Activated CD8-positive, alpha-beta memory T cell treated with anti-CD3 and anti-CD28 coated beads for 24 hours (primary cell): ENCODE results near the gene LRRC58.
"Not testable (repeated sequence)": the region's sequence is repeated elsewhere in the genome, so short reads cannot be mapped to it uniquely, and the experiment has no call there.

ENCODE experiments used
- DNase-seq: peaks from one replicate; pipeline ENCODE4 v3.0.0-alpha.2; 2020

The LRRC58 gene

DNA sequence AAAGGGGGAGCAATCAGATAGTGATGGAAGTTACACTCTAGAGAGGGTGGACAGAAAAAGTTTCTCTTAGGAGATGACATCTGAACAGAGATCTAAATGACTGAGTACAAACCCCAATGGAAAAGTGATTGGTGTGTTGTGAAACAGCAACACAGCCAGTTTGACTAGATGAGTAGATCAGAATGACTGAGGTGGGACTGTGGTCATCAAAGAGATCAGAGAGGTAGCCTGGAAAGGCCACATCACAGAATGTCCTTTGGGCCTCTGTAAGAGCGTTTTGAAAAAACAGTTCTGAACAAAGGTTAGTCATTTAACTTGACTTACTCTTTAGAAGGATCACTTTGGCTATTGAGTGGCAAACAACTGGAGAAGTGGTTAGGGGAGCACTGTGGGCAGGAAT lies 10.6 kb downstream of the LRRC58 start:
- DNase-seq: no peak

DNA sequence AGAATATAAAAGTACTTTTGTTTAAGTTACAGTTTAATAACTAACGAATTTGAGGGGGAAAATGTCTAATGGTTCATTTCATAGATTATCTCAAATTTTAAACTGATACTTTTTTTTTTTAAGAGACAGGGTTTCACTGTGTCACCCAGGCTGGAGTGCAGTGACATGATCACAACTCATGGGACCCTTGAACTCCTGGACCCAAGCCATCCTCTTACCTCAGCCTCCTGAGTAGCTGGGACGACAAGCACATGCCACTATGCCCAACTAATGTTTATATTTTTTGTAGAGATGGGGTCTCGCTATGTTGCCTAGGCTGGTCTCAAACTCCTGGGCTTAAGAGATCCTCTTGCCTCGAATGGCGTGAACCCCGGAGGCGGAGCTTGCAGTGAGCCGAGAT lies 16.5 kb downstream of the LRRC58 start:
- no peak for DNase-seq

DNA sequence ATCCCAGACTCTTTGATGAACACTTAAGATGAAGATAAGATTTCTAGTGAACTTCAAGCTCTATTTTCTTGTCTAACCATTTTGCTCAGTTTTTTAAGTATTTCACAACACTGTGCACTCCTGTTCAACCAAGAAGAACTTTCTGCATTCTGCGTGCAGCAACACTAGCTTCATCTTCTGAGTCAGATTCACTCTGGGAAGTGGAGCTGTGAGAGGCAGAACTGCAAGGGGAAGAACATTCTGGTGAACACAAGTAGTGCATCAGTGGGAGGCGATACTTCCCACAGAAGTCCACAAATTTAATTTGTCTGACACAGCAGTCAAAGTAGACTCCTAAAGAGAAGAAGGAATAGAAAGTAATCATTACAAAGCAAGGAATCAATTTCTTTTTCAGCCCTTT lies 18.1 kb downstream of the LRRC58 start:
- DNase-seq: no peak

DNA sequence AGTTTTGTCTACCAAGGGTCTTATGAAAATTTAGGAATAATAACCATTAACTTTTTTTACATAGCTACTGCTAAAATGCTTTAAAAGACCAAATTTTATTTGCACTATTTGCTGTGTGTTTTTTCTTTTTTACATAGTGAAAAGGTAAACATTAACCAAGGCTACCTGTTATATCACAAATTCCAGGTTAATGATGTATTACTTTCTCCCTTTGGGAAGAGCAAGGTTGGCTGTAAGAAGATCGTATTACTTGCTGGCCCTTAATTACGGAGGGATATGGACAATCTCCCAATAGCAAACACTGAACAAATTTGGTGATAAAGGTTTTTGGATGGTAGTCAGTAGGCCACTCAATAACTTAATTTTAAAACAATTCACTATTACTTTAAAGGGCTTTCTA lies 22.4 kb downstream of the LRRC58 start:
- DNase-seq: no peak

DNA sequence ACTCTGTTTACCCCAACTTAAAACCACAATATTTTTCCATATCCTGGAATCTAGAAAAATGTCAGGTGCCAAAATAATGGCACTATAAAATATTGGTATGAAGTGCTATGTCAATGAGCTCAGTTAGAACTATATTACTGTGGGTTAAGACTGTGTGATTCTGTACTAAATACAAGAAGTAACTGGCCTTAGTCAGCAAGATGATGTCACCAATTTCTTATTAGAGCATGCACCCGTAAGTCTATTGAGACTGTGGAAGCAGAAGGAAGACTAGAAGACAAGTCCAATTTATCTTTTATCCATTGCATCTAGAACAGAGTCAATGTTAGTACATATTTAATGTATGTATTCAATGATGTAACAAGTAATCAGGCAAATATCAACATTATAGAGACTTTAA lies 25.0 kb downstream of the LRRC58 start:
- DNase-seq: no peak

- DNase-seq: not testable (repeated sequence)
These were observed 25.4 kb downstream of the LRRC58 start for GRCh38 chr3:120323761-120324160.

- DNase-seq: no peak
These were observed 37.0 kb downstream of the LRRC58 start for GRCh38 chr3:120311863-120312794.

DNA sequence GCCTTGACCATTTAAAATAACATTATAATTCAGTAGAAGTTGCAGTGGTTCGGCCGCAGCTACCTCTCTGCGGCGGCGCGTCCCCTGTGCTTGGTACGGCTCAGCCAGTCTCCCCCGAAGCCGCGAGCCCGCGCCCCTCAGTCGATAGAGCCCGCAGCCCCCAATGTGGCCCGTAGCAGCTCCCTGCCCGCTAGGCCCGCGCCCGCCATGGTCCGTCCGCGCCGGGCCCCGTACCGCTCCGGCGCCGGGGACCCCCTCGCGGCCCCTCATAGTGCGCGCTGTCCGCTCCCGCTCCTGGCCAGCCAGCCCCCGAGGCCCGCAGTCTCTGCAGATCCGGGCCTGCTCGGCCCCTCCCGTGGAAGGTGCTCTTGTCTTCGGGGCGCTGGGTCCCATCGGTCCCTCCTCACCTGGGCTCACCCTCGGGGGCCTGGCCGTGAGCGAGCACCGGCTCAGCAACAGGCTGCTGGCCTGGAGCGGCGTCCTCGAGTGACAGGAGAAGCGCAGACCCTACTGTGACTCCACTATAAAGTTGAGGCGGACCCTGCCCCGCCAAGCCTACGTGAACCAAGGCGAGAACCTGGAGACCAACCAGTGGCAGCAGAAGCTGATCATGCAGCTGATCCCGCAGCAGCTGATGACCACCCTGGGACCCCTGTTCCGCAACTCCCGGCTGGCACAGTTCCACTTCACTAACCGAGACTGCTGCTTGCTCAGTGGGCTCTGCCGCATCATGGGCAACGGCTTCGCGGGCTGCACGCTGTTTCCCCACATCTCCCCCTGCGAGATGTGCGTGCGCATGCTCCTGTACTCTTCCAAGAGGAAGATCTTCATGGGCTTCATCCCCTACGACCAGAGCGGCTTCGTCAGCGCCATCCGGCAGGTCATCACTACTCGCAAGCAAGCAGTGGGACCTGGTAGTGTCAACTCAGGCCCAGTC lies 42.4 kb downstream of the LRRC58 start:
- DNase-seq: no peak

DNA sequence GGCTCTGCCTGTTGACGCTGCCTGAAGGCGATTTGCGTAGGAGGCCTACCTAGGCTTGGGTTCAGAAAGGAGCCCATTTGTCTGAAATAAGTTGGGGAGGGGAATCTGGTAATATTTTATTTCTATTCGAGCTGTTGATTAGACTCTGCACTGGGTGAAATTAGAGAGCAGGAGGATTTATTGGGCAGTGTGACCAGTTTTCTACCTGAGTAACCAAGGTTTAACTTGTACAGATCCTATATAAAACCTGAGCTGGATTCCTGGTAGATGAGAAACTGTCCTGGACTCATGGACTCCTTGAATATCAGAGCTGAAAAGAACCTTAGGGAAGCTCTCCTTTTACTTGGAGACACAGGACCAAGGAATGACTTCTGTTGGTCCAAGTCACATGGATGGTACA lies 44.5 kb downstream of the LRRC58 start:
- no peak for DNase-seq

- DNase-seq: no peak
These were observed 46.8 kb downstream of the LRRC58 start for GRCh38 chr3:120302361-120302760.

DNA sequence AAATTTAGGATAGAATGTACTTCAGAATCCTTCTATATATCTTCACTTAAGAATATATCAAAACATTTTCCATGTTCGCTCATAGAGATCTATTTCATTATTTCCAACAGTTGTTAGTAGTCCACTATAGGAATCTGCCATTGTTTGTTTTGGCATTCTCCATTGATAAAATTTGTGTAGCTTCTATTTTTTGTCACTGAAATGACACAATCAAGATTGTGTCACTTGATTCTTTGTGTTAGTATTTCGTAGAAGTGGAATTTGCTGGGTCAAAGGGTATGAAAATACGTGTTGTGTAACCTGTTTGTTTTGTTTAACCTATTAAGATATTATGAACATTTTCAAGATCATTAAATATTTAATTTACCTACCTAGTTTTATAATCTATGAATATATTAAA lies 48.2 kb downstream of the LRRC58 start:
- no peak for DNase-seq

DNA sequence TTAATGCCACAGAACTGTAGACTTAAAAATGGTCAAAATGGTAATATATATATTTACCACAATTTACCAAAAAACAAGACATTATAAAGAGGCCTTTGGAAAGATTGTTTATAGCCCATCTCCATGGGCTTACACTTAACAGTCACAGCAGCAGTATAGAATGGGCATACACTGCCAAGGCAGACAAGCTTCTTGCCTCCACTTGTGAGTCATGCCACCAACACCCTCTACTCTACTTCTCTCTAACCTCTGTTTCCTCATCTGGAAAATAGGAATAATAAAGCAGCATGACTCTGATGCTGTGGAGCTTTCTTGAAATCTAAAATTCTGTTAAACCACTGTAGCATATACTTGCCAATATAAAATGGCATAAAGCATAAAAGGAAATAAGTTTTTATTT lies 49.8 kb downstream of the LRRC58 start:
- DNase-seq: no peak

DNA sequence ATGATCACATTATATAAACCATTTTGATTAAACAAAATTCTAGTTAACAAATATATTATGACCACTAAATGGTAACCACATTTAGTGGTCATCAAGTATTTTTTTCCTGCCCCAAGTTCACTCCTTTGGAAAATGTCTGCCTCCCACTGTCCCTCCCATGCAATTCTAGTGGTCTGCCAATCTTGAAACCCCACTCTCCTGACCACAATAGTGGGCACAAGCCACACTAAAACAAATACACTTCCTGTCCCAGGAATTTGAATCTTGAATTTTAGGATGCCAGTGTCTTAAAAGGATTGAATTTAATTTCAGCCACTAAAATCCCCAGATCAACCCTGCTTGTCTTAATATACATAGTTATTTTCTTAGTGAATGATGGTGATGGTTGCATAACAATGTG lies 50.2 kb downstream of the LRRC58 start:
- no peak for DNase-seq

DNA sequence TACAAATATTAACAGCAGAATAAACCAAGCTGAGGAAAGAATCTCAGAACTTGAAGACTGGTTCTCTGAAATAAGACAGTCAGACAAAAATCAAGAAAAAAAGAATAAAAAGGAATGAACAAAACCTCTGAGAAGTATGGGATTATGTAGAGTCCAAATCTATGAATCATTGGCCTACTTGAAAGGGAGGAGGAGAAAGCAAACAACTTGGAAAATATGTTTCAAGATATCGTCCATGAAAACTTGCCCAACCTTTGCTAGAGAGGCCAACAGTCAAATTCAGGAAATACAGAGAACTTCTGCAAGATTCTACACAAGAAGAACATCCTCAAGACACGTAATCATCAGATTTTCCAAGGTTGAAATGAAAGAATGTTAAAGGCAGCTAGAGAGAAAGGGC lies 57.6 kb downstream of the LRRC58 start:
- DNase-seq: not testable (repeated sequence)

DNA sequence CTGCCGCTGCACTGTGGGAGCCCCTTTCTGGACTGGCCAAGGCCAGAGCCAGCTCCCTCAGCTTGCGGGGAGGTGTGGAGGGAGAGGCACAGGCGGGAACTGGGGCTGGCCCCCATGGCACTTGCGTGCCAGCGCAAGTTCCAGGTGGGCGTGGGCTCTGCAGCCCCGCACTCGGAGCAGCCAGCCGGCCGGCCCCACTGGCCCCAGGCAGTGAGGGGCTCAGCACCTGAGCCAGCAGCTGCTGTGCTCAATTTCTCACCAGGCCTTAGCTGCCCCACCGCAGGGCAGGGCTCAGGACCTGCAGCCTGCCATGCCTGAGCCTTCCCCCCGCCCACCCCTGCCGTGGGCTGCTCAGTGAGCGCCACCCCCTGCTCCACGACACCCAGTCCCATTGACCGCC lies 59.5 kb downstream of the LRRC58 start:
- DNase-seq: no peak

DNA sequence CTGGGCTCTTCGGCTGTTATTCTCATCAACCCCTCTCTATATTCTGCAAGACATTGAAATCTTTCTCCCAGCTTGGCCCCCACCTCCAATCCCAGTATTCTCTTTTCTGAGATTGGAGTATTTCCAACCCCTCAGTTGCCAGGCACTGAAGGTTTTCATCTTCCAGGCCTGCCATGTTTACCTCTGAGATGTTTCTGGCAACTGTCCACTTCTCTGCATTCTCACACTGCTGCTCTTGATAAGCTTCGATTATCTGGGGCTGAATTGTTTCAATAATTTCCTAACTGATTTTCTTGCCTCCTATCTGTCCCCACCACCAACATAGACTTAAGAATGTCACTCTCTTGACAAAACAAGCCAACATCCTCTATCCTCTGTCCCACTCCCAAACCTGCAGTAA lies 62.7 kb downstream of the LRRC58 start:
- no peak for DNase-seq

GRCh38 chr3:120285508-120285841 lies 63.7 kb downstream of the LRRC58 start:
- DNase-seq: no peak

DNA sequence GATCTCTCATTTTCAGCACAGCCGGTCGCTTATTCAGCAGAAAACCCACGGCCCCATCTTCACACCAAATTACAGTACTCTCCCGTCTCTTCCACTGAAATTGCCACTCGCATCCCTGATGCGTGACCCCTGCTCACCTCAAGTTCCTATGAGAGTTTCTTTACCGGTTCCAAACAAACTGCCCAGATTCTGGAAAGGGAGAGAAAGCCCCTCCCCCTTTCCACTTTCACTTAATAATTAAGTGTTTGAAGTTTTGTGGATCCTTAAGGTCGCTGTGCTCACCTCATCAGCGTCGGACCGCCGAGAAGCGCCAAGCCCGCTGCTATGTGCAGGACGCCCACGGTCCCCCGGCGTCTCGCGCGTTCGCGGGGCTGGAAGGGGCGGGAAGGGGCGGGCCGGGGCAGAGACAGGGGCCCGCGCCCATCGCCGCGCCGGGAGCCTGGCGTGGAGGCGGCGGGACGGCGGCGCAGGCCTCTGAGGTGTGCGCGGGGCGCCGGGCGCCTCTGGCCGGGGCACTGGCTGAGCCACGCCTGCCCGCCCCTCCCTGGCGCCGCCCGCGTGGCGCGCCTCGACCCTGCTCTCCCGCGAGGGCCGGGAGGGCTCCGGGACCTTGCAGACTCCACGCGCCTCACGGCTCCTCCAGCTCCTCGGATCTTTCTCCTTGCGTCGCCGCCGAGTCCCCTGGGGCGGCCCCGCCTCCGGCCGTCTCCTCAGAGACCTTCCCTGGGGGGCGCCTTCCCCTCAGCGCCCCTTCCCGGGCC lies 64.2 kb downstream of the LRRC58 start, which contains the start of gene GPR156:
GPR156 (minus strand) TSS at position 476 of the 761 bp plus-strand sequence. CDS start 41,124 bp downstream, outside the sequence.
- no peak for DNase-seq

- DNase-seq: no peak
These were observed 67.9 kb downstream of the LRRC58 start for GRCh38 chr3:120281261-120281660.

DNA sequence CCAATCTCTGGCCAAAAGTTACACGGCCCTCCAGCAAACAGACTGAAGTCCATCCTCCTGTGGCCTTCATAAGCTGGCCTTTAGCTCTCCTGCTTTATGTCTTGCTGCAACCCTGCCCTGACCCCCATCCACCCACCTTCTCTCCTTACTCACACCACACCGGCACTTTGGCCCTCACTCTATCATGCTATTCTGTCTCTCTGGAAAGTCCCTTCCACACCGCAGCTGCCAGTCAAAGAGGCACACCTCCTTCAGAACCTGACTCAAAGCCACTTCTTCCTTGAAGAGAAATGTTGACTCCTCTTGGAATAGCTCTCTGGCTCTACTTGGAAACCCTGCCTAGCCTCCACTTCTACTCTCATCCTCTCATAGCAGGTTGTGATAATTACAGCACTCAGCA lies 68.6 kb downstream of the LRRC58 start:
- DNase-seq: no peak

GRCh38 chr3:120280026-120280425 lies 69.1 kb downstream of the LRRC58 start:
- no peak for DNase-seq

GRCh38 chr3:120276767-120277166 lies 72.4 kb downstream of the LRRC58 start:
- DNase-seq: no peak

DNA sequence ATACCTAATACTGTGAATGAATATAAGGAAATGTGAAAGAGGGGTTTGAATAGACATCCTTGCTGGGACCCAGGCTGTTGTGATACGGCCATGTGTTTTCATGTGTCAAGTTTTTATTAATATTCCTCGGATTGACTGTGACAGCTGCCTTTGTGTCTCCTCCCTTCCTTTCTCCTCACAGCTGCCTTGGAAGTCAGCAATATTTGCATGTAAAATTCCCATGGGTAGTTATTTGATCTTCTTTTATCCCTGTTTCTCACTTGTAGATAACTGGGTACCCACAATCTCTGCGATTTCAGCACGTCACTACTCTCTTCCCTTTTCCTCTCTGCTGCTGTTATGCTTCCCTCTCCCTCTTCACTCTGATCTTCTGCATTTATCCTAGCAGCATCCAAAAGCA lies 73.5 kb downstream of the LRRC58 start:
- DNase-seq: no peak
